HepG2 (cell line): Measurements from ENCODE around the gene KCND2.

Source experiments
- FOXM1 ChIP-seq: sonication (generic); formaldehyde crosslinking; IDR thresholded peaks from 2 replicates; pipeline ENCODE4 v1.5.0; 2020; ENCODE audit warnings: missing genetic modification reagents
- HDAC6 ChIP-seq: fragments of 200-600 bp; sonication (generic); IDR thresholded peaks from 2 replicates; pipeline ENCODE4 v1.7.0; 2017; ENCODE audit warnings: mild to moderate bottlenecking, antibody characterized with exemption, low read length, low read depth
- YY1 ChIP-seq: IDR thresholded peaks from 2 replicates; pipeline ENCODE4 v1.6.1; 2011; ENCODE audit warnings: low read length, low read depth, moderate library complexity, mild to moderate bottlenecking; ENCODE audit not compliant: insufficient read depth, insufficient replicate concordance
- ZKSCAN1 ChIP-seq: fragments of 150-350 bp; IDR thresholded peaks from 2 replicates; pipeline ENCODE4 v1.6.1; 2014; ENCODE audit warnings: low read length
- TF ChIP-seq, protein P1 (sequence below): IDR thresholded peaks from 2 replicates; pipeline ENCODE4 v1.6.1; 2016; ENCODE audit warnings: low read depth, missing genetic modification reagents, missing compliant biosample characterization
- TF ChIP-seq, protein P2 (sequence below): IDR thresholded peaks from 2 replicates; pipeline ENCODE4 v1.6.1; 2012; ENCODE audit warnings: inconsistent platforms
- TF ChIP-seq, protein P3 (sequence below): sonication (generic); formaldehyde crosslinking; IDR thresholded peaks from 2 replicates; pipeline ENCODE4 v1.9.0; 2021; ENCODE audit warnings: missing genetic modification reagents, borderline replicate concordance
- TF ChIP-seq, protein P4 (sequence below): sonication (generic); formaldehyde crosslinking; IDR thresholded peaks from 2 replicates; pipeline ENCODE4 v1.8.0; 2022; ENCODE audit warnings: missing genetic modification reagents, mild to moderate bottlenecking, moderate library complexity, borderline replicate concordance
- TF ChIP-seq, protein P5 (sequence below): sonication (generic); formaldehyde crosslinking; IDR thresholded peaks from 2 replicates; pipeline ENCODE4 v1.5.0; 2020; ENCODE audit warnings: mild to moderate bottlenecking, missing genetic modification reagents, moderate library complexity

DNA sequence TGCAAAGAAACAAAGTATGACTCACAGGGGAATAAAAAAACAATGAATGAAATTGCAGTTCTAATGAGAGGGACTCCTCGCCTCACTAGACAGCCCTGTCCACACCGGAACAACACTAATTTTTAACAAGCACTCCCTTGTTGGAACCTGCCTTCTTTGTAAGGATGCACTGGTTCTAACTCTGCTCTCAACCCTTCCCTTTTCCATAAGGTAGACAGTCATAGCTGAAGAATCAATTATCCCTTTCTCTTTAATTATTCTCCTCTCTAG is 519.8 kb downstream of the KCND2 start:
- TF ChIP-seq HDAC6, result no peak
- TF ChIP-seq, protein P1, sequence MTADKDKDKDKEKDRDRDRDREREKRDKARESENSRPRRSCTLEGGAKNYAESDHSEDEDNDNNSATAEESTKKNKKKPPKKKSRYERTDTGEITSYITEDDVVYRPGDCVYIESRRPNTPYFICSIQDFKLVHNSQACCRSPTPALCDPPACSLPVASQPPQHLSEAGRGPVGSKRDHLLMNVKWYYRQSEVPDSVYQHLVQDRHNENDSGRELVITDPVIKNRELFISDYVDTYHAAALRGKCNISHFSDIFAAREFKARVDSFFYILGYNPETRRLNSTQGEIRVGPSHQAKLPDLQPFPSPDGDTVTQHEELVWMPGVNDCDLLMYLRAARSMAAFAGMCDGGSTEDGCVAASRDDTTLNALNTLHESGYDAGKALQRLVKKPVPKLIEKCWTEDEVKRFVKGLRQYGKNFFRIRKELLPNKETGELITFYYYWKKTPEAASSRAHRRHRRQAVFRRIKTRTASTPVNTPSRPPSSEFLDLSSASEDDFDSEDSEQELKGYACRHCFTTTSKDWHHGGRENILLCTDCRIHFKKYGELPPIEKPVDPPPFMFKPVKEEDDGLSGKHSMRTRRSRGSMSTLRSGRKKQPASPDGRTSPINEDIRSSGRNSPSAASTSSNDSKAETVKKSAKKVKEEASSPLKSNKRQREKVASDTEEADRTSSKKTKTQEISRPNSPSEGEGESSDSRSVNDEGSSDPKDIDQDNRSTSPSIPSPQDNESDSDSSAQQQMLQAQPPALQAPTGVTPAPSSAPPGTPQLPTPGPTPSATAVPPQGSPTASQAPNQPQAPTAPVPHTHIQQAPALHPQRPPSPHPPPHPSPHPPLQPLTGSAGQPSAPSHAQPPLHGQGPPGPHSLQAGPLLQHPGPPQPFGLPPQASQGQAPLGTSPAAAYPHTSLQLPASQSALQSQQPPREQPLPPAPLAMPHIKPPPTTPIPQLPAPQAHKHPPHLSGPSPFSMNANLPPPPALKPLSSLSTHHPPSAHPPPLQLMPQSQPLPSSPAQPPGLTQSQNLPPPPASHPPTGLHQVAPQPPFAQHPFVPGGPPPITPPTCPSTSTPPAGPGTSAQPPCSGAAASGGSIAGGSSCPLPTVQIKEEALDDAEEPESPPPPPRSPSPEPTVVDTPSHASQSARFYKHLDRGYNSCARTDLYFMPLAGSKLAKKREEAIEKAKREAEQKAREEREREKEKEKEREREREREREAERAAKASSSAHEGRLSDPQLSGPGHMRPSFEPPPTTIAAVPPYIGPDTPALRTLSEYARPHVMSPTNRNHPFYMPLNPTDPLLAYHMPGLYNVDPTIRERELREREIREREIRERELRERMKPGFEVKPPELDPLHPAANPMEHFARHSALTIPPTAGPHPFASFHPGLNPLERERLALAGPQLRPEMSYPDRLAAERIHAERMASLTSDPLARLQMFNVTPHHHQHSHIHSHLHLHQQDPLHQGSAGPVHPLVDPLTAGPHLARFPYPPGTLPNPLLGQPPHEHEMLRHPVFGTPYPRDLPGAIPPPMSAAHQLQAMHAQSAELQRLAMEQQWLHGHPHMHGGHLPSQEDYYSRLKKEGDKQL (CRISPR knock-in tag), result no peak
- TF ChIP-seq, protein P2, sequence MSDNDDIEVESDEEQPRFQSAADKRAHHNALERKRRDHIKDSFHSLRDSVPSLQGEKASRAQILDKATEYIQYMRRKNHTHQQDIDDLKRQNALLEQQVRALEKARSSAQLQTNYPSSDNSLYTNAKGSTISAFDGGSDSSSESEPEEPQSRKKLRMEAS, result no peak
- no peak for TF ChIP-seq ZKSCAN1
- TF ChIP-seq, protein P3, sequence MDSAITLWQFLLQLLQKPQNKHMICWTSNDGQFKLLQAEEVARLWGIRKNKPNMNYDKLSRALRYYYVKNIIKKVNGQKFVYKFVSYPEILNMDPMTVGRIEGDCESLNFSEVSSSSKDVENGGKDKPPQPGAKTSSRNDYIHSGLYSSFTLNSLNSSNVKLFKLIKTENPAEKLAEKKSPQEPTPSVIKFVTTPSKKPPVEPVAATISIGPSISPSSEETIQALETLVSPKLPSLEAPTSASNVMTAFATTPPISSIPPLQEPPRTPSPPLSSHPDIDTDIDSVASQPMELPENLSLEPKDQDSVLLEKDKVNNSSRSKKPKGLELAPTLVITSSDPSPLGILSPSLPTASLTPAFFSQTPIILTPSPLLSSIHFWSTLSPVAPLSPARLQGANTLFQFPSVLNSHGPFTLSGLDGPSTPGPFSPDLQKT (CRISPR knock-in tag), result no peak
- no peak for TF ChIP-seq FOXM1
- TF ChIP-seq, protein P4, sequence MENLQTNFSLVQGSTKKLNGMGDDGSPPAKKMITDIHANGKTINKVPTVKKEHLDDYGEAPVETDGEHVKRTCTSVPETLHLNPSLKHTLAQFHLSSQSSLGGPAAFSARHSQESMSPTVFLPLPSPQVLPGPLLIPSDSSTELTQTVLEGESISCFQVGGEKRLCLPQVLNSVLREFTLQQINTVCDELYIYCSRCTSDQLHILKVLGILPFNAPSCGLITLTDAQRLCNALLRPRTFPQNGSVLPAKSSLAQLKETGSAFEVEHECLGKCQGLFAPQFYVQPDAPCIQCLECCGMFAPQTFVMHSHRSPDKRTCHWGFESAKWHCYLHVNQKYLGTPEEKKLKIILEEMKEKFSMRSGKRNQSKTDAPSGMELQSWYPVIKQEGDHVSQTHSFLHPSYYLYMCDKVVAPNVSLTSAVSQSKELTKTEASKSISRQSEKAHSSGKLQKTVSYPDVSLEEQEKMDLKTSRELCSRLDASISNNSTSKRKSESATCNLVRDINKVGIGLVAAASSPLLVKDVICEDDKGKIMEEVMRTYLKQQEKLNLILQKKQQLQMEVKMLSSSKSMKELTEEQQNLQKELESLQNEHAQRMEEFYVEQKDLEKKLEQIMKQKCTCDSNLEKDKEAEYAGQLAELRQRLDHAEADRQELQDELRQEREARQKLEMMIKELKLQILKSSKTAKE, result no peak
- TF ChIP-seq, protein P5, sequence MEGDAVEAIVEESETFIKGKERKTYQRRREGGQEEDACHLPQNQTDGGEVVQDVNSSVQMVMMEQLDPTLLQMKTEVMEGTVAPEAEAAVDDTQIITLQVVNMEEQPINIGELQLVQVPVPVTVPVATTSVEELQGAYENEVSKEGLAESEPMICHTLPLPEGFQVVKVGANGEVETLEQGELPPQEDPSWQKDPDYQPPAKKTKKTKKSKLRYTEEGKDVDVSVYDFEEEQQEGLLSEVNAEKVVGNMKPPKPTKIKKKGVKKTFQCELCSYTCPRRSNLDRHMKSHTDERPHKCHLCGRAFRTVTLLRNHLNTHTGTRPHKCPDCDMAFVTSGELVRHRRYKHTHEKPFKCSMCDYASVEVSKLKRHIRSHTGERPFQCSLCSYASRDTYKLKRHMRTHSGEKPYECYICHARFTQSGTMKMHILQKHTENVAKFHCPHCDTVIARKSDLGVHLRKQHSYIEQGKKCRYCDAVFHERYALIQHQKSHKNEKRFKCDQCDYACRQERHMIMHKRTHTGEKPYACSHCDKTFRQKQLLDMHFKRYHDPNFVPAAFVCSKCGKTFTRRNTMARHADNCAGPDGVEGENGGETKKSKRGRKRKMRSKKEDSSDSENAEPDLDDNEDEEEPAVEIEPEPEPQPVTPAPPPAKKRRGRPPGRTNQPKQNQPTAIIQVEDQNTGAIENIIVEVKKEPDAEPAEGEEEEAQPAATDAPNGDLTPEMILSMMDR (CRISPR knock-in tag), result no peak
- TF ChIP-seq YY1, result no peak
